Left lung (tissue), 10 donors: Measurements from ENCODE around the gene SH3TC1. TPM values are rescaled to one million over a fixed set of nuclear protein-coding genes. Genes with fewer than 3 reads are reported as not detected.

ENCODE experiments used
- ATAC-seq: fragments of 200-7000 bp; cut with Tn5 transposase; one replicate; pipeline ENCODE4 v1.9.1; 2020; ENCODE audit warnings: moderate library complexity
- DNase-seq, 4 donors: peaks; one replicate each; pipeline ENCODE4 v3.0.0-alpha.2; 2013 to 2020
- H3K27ac ChIP-seq, 2 donors: fragments of 200-600 bp; sonication (generic) in 1 of 2; one replicate each; pipeline versions ENCODE4 v1.5.0 to v1.8.0; 2020 to 2021
- H3K27me3 ChIP-seq, 2 donors: fragments of 200-600 bp; sonication (generic) in 1 of 2; one replicate each; pipeline versions ENCODE4 v1.5.0 to v1.8.0; 2020 to 2021
- H3K36me3 ChIP-seq, 2 donors: fragments of 200-600 bp; sonication (generic) in 1 of 2; one replicate each; pipeline versions ENCODE4 v1.5.0 to v1.8.0; 2020 to 2021
- H3K4me1 ChIP-seq, 2 donors: fragments of 200-600 bp; one replicate each; pipeline ENCODE4 v1.8.0; 2021
- H3K4me3 ChIP-seq, 2 donors: fragments of 200-600 bp; sonication (generic) in 1 of 2; one replicate each; pipeline versions ENCODE4 v1.5.0 to v1.8.0; 2020 to 2021; ENCODE audit warnings: mild to moderate bottlenecking in 1 of 2
- H3K9me3 ChIP-seq, 2 donors: fragments of 200-600 bp; sonication (generic) in 1 of 2; one replicate each; pipeline versions ENCODE4 v1.5.0 to v1.8.0; 2020 to 2021
- intact Hi-C, 2 donors: fragments of 100-400 bp; cut with DNase I; formaldehyde crosslinking; loops; one replicate each; pipeline versions ENCODE4 v1.11.2 to v1.14.2; 2022
- polyA plus RNA-seq, 6 donors: library from polyadenylated mRNA; unstranded; fragments of 120-200 nt; gene quantifications; one replicate each; pipeline ENCODE4 v1.2.1, GENCODE V29; 2013; ENCODE audit not compliant: insufficient read length in 6 of 6
- total RNA-seq, 2 donors: library from RNA; stranded (reverse); fragmentation: NEBNext Ultra II Directional; extraction: Animal tissue kit (Norgen Biotek cat#: 25700); gene quantifications; one replicate each; pipeline ENCODE4 v1.2.1, GENCODE V29; 2021
- TF ChIP-seq, protein P1 (sequence below), 2 donors: fragments of 200-600 bp; sonication (generic) in 1 of 2; IDR thresholded peaks; one replicate each; pipeline versions ENCODE4 v1.5.0 to v1.8.0; 2021; ENCODE audit warnings: antibody characterized with exemption in 2 of 2
- donor health status: DM: no; HTN: yes; CAD: no.
- donor health status: DM: no; HTN: no; CAD: no.

The SH3TC1 gene
- total and polyA plus RNA-seq, 8 donors: 22.0 to 46.1 (median 28.3) TPM

DNA sequence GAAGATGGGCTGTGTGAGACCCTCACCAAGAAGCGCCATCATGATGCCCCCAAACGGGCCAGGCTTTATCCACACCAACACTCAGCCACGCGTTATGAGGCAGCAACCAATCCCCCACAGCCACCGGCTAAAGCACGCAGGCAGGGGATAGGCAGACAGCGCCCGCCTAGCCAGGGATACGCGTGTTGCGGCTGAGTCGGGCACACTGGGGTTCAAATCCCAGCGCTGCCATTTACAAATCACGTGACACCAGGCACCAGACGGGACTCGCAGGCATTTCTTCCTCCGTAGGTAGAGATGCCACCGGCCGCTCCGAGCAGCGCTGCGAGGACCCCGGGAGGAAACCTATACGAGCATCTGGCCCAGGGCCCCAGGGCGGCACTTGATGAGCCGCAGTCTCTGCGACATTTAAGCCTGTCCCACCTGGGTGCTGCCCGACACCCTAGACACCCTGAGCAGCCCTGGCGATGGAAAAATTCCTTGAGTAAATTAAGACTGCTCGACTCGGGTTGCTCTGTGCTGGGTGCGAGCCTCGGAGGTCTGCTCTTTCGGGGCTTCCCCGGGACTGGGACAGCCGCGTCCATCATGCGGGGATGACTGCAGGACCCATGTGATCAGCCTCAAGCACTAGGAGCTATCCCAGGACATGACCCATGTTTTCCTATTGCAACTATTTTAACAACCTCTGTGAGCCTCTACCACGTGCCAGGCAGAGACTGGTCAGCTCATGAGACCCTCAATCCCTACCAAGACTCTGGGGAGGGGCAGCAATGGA, 46.8 kb upstream of the SH3TC1 start:
- Histone ChIP-seq H3K4me3 (no peak overlapping the region), H3K27me3 (peaks cover 0 to 14% of the 10 kb centered on the region in 2 donors), H3K4me1 (peaks cover 0 to 2% of the 10 kb centered on the region in 2 donors), H3K27ac (no peak overlapping the region), H3K9me3 (no peaks in the 10 kb centered on the region), H3K36me3 (no peaks in the 10 kb centered on the region)
- ATAC-seq (no peak), DNase-seq (peak in 1 of 4 donors; percentile 77)
- intact Hi-C loops: no loop called here
- TF ChIP-seq, protein P1, sequence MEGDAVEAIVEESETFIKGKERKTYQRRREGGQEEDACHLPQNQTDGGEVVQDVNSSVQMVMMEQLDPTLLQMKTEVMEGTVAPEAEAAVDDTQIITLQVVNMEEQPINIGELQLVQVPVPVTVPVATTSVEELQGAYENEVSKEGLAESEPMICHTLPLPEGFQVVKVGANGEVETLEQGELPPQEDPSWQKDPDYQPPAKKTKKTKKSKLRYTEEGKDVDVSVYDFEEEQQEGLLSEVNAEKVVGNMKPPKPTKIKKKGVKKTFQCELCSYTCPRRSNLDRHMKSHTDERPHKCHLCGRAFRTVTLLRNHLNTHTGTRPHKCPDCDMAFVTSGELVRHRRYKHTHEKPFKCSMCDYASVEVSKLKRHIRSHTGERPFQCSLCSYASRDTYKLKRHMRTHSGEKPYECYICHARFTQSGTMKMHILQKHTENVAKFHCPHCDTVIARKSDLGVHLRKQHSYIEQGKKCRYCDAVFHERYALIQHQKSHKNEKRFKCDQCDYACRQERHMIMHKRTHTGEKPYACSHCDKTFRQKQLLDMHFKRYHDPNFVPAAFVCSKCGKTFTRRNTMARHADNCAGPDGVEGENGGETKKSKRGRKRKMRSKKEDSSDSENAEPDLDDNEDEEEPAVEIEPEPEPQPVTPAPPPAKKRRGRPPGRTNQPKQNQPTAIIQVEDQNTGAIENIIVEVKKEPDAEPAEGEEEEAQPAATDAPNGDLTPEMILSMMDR (IDR thresholded peaks at IDR 0.05): no peak

DNA sequence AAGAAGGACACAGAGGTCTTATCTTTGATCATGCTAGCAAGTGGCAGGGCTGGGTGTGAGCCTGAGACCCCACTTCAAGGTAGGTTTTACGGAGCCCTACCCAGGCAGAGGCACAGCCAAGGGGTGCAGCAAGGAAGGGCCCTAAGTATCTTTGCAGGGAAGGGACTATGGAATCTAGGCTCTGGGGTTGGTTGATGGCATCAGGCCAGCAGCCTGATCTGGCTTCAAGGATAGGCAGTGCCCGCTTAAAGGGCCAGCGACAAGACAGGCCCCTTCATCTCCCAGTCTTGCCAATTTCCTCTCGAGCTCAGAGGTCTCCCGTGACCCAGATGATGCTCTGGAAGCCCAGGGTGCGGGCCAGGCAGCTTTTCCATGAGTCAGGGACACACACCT, 46.2 kb upstream of the SH3TC1 start:
- ATAC-seq (no peak), DNase-seq (peak in 1 of 4 donors; percentile 24)

DNA sequence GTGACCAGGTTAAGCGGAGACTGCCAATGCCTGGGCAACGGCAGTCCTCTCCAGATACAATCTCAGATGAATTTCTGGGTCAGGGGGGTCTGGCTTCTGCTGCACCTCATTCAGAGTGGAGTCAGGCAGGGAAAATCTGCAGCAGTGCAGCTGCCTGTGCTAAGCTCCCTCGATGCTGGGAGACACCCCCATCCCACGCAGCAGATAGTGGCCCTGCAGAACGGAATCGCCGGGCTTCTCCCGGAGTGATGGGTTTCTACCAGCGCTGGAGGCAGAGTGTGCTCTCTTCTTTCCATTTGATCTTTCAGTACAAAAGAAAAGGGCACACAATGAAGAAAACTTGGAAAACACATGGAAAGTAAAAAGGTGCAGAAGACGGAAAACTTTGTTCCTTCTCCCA, 45.6 kb upstream of the SH3TC1 start:
- no peak overlapping the region for H3K27ac ChIP-seq
- DNase-seq: peak in 1 of 4 donors; percentile 30
- no peaks in the 10 kb centered on the region for H3K36me3 ChIP-seq

More for the DNA sequence above, 46.2 kb upstream of the SH3TC1 start:
- TF ChIP-seq, protein P1 (IDR thresholded peaks at IDR 0.05): no peak
- no peaks in the 10 kb centered on the region for H3K9me3 ChIP-seq
- intact Hi-C loops: no loop called here
- H3K27me3 ChIP-seq: peaks cover 4 to 20% of the 10 kb centered on the region in 2 donors
- H3K4me1 ChIP-seq: peaks cover under 1 to 8% of the 10 kb centered on the region in 2 donors
- H3K36me3 ChIP-seq: no peaks in the 10 kb centered on the region
- H3K4me3 ChIP-seq: no peak overlapping the region
- no peak overlapping the region for H3K27ac ChIP-seq

DNA sequence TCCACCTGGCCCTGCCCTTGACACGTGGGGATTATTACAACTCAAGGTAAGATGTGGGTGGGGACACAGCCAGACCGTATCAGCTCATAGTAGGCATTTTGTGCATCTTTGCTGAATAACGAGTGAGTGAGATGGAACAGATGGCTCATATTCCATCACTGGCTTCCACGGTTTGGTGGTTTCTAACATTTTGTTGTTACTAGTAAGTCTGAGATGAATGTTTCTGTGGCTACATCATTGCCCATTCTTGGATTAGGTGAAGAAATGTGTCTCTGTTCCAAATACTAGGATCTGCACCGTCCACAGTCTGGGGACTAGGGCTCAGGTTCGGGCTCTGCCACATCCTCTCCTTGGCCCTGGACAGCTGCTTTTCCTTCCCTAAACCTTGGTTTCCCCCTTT, 44.0 kb upstream of the SH3TC1 start:
- Histone ChIP-seq H3K4me3 (no peak overlapping the region), H3K36me3 (no peaks in the 10 kb centered on the region), H3K27me3 (peaks cover 4 to 37% of the 10 kb centered on the region in 2 donors), H3K27ac (no peak overlapping the region), H3K4me1 (peaks cover 10 to 23% of the 10 kb centered on the region in 2 donors), H3K9me3 (no peaks in the 10 kb centered on the region)
- intact Hi-C loops: no loop called here
- TF ChIP-seq, protein P1 (IDR thresholded peaks at IDR 0.05): no peak
- DNase-seq: no peak
- no peak for ATAC-seq

More for the DNA sequence above, 45.6 kb upstream of the SH3TC1 start:
- no peaks in the 10 kb centered on the region for H3K9me3 ChIP-seq
- intact Hi-C loops: no loop called here
- no peak for ATAC-seq
- no peak overlapping the region for H3K4me3 ChIP-seq
- H3K4me1 ChIP-seq: peaks cover 4 to 13% of the 10 kb centered on the region in 2 donors
- H3K27me3 ChIP-seq: peaks cover 4 to 26% of the 10 kb centered on the region in 2 donors
- TF ChIP-seq, protein P1 (IDR thresholded peaks at IDR 0.05): no peak

DNA sequence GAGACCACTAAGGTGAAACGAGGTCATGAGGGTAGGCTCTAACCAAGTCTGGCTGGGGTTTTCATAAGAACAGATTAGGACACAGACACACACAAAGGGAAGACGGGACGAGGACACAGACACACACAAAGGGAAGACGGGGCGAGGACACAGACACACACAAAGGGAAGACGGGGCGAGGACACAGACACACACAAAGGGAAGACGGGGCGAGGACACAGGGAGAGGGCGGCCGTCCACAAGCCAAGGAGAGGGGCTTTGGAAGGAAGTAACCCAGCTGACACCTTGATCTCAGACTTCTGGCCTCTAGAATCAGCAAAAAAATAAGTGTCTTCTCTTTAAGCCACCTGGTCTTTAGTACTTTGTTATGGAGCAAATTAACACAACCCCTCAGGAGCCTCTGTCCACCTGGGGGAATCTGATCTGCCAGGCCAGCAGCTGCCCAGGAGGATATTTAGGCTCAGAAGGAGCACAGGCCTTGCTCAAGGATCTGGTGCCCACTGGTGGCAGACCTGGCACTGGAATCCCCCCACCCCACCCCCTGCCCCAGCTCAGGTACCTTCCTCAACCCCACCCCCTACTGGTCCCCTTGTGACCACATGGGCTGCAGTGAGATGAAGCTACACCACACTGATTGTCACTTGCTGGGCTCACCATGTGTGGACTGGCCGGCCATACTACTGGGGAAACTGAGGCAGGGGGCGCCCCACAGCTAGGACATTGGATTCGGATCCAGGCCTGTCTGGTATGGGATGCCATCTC, 43.2 kb upstream of the SH3TC1 start:
- ATAC-seq (no peak), DNase-seq (peak in 1 of 4 donors; percentile 44)
- Histone ChIP-seq H3K9me3 (no peaks in the 10 kb centered on the region), H3K27me3 (peaks cover 4 to 39% of the 10 kb centered on the region in 2 donors), H3K4me3 (no peak overlapping the region), H3K36me3 (no peaks in the 10 kb centered on the region), H3K27ac (no peak overlapping the region), H3K4me1 (peaks cover 10 to 23% of the 10 kb centered on the region in 2 donors)
- TF ChIP-seq, protein P1 (IDR thresholded peaks at IDR 0.05): no peak
- intact Hi-C loops: no loop called here
